ENCODE results near the gene CDKAL1.

CDKAL1 gene

GRCh38 chr6:20674664-20675063, 140.4 kb downstream of the CDKAL1 start:
- H3K4me3 ChIP-seq (replicated peaks; ENCODE audit: low read depth, low read length): no peak overlapping the region
- TF ChIP-seq CTCF (IDR thresholded peaks at IDR 0.05; ENCODE audit: low read length, missing control alignments): no peak
- DNase-seq (ENCODE audit: low read depth): no peak

GRCh38 chr6:20678831-20679352, 144.6 kb downstream of the CDKAL1 start:
- H3K4me3 ChIP-seq (replicated peaks; ENCODE audit: low read depth, low read length): no peak overlapping the region
- no peak for DNase-seq (ENCODE audit: low read depth)
- TF ChIP-seq CTCF (IDR thresholded peaks at IDR 0.05; ENCODE audit: low read length, missing control alignments): no peak

GRCh38 chr6:20680697-20681165, 146.5 kb downstream of the CDKAL1 start:
- DNase-seq (ENCODE audit: low read depth): peak; percentile 43
- TF ChIP-seq CTCF (IDR thresholded peaks at IDR 0.05; ENCODE audit: low read length, missing control alignments): no peak
- H3K4me3 ChIP-seq (replicated peaks; ENCODE audit: low read depth, low read length): peak overlapping the region; percentile 15

- no peak for TF ChIP-seq CTCF (IDR thresholded peaks at IDR 0.05; ENCODE audit: low read length, missing control alignments)
- DNase-seq (ENCODE audit: low read depth): no peak
- H3K4me3 ChIP-seq (replicated peaks; ENCODE audit: low read depth, low read length): no peak overlapping the region
Measured at GRCh38 chr6:20681243-20681684, 147.0 kb downstream of the CDKAL1 start.

- no peak for TF ChIP-seq CTCF (IDR thresholded peaks at IDR 0.05; ENCODE audit: low read length, missing control alignments)
- H3K4me3 ChIP-seq (replicated peaks; ENCODE audit: low read depth, low read length): no peak overlapping the region
- no peak for DNase-seq (ENCODE audit: low read depth)
Measured at GRCh38 chr6:20684474-20684873, 150.2 kb downstream of the CDKAL1 start.

- no peak for DNase-seq (ENCODE audit: low read depth)
- TF ChIP-seq CTCF (IDR thresholded peaks at IDR 0.05; ENCODE audit: low read length, missing control alignments): no peak
- H3K4me3 ChIP-seq (replicated peaks; ENCODE audit: low read depth, low read length): no peak overlapping the region
Measured at GRCh38 chr6:20686142-20686541, 151.9 kb downstream of the CDKAL1 start.

- no peak for DNase-seq (ENCODE audit: low read depth)
- H3K4me3 ChIP-seq (replicated peaks; ENCODE audit: low read depth, low read length): no peak overlapping the region
- TF ChIP-seq CTCF (IDR thresholded peaks at IDR 0.05; ENCODE audit: low read length, missing control alignments): no peak
Measured at GRCh38 chr6:20687494-20687893, 153.2 kb downstream of the CDKAL1 start.
